HG02623 (cell line): ENCODE results near the gene CRYZ.
"Not testable (repeated sequence)": the region's sequence is repeated elsewhere in the genome, so short reads cannot be mapped to it uniquely, and the experiment has no call there.

ENCODE experiments used
- ATAC-seq: cut with Tn5 transposase; IDR thresholded peaks from one replicate; pipeline ENCODE4 v1.9.1; 2021; ENCODE audit warnings: moderate library complexity; ENCODE audit not compliant: unreplicated experiment

Gene CRYZ

GRCh38 chr1:74681851-74682250 is 51.0 kb downstream of the CRYZ start:
- ATAC-seq, result no peak

GRCh38 chr1:74681449-74681848 is 51.4 kb downstream of the CRYZ start:
- peak; percentile 85 for ATAC-seq

GRCh38 chr1:74681001-74681400 is 51.8 kb downstream of the CRYZ start:
- peak; percentile 29 for ATAC-seq

- no peak for ATAC-seq
These were observed 53.0 kb downstream of the CRYZ start for GRCh38 chr1:74679811-74680210.

GRCh38 chr1:74677926-74678325 is 54.9 kb downstream of the CRYZ start:
- no peak for ATAC-seq

GRCh38 chr1:74674278-74675048 is 58.4 kb downstream of the CRYZ start:
- ATAC-seq, result peak; percentile 26

- ATAC-seq, result peak; percentile 54
These were observed 59.3 kb downstream of the CRYZ start, which contains the start of gene ERICH3 for GRCh38 chr1:74673351-74674111. Gene ERICH3, minus strand, starts transcription at chr1:74673792. Its CDS starts 273 bp downstream, at chr1:74673519.

- not testable (repeated sequence) for ATAC-seq
These were observed 62.0 kb downstream of the CRYZ start for GRCh38 chr1:74670866-74671265.
